ENCODE measurements around the gene SFXN3. TPM values are rescaled to one million over a fixed set of nuclear protein-coding genes. Genes with fewer than 3 reads are reported as not detected.

Gene SFXN3
- total RNA-seq, 1 experiment from 2014 or later, result 8.5 TPM

GRCh38 chr10:101070098-101070497 is 39.1 kb downstream of the SFXN3 start:
- H3K79me2 ChIP-seq (ENCODE audit: low read length), result no peaks in the 10 kb centered on the region
- peak overlapping the region; percentile 58 for H3K4me2 ChIP-seq (ENCODE audit: low read depth, low read length, poor library complexity, severe bottlenecking)
- H3K9me2 ChIP-seq (replicated peaks; ENCODE audit: insufficient read depth, low read length), result no peaks in the 10 kb centered on the region
- peak overlapping the region; percentile 24; the same call in 1 of the 2 replicates for H3K4me3 ChIP-seq (ENCODE audit: low read length)
- no peak overlapping the region for H2AFZ ChIP-seq (ENCODE audit: low read length)
- peaks cover 84% of the 10 kb centered on the region for H3K4me1 ChIP-seq (ENCODE audit: low read length)
- H3K27me3 ChIP-seq (ENCODE audit: low read length), result no peaks in the 10 kb centered on the region
- H3K9ac ChIP-seq (ENCODE audit: low read length), result peak overlapping the region; percentile 58
- H3K27ac ChIP-seq (ENCODE audit: low read length), result peak overlapping the region; percentile 98
- no peaks in the 10 kb centered on the region for H3K36me3 ChIP-seq (ENCODE audit: insufficient read depth, low read length)
- H4K20me1 ChIP-seq (ENCODE audit: insufficient read depth, low read depth, low read length), result no peaks in the 10 kb centered on the region
- H3K9me3 ChIP-seq (ENCODE audit: low read length), result no peaks in the 10 kb centered on the region
- peak; percentile 74 for DNase-seq

GRCh38 chr10:101071267-101071884 is 40.3 kb downstream of the SFXN3 start:
- no peaks in the 10 kb centered on the region for H3K79me2 ChIP-seq (ENCODE audit: low read length)
- H3K36me3 ChIP-seq (ENCODE audit: insufficient read depth, low read length), result no peaks in the 10 kb centered on the region
- no peaks in the 10 kb centered on the region for H4K20me1 ChIP-seq (ENCODE audit: insufficient read depth, low read depth, low read length)
- H3K4me1 ChIP-seq (ENCODE audit: low read length), result peaks cover 83% of the 10 kb centered on the region
- no peaks in the 10 kb centered on the region for H3K27me3 ChIP-seq (ENCODE audit: low read length)
- H3K9me2 ChIP-seq (replicated peaks; ENCODE audit: insufficient read depth, low read length), result no peaks in the 10 kb centered on the region
- peak overlapping the region; percentile 51 for H3K4me3 ChIP-seq (ENCODE audit: low read length)
- peak; percentile 98 for DNase-seq
- peak overlapping the region; percentile 98 for H3K27ac ChIP-seq (ENCODE audit: low read length)
- H2AFZ ChIP-seq (ENCODE audit: low read length), result no peak overlapping the region
- no peaks in the 10 kb centered on the region for H3K9me3 ChIP-seq (ENCODE audit: low read length)
- peak overlapping the region; percentile 69 for H3K4me2 ChIP-seq (ENCODE audit: low read depth, low read length, poor library complexity, severe bottlenecking)
- peak overlapping the region; percentile 74 for H3K9ac ChIP-seq (ENCODE audit: low read length)

- peak; percentile 86 for DNase-seq
- H3K9me2 ChIP-seq (replicated peaks; ENCODE audit: insufficient read depth, low read length), result no peaks in the 10 kb centered on the region
- peak overlapping the region; percentile 69 for H3K4me2 ChIP-seq (ENCODE audit: low read depth, low read length, poor library complexity, severe bottlenecking)
- peak overlapping the region; percentile 74 for H3K9ac ChIP-seq (ENCODE audit: low read length)
- no peaks in the 10 kb centered on the region for H4K20me1 ChIP-seq (ENCODE audit: insufficient read depth, low read depth, low read length)
- H3K27me3 ChIP-seq (ENCODE audit: low read length), result no peaks in the 10 kb centered on the region
- H3K4me1 ChIP-seq (ENCODE audit: low read length), result peaks cover 83% of the 10 kb centered on the region
- peak overlapping the region; percentile 51 for H3K4me3 ChIP-seq (ENCODE audit: low read length)
- H3K27ac ChIP-seq (ENCODE audit: low read length), result peak overlapping the region; percentile 98
- H3K79me2 ChIP-seq (ENCODE audit: low read length), result no peaks in the 10 kb centered on the region
- H3K36me3 ChIP-seq (ENCODE audit: insufficient read depth, low read length), result no peaks in the 10 kb centered on the region
- 0 out of 2 replicates have a peak overlapping the region, but pooled peaks have one; percentile 9 for H2AFZ ChIP-seq (ENCODE audit: low read length)
- no peaks in the 10 kb centered on the region for H3K9me3 ChIP-seq (ENCODE audit: low read length)
Observed at GRCh38 chr10:101071885-101072433, 40.9 kb downstream of the SFXN3 start.

GRCh38 chr10:101072923-101073322 is 41.9 kb downstream of the SFXN3 start:
- Histone ChIP-seq H3K4me1 (ENCODE audit: low read length) (peaks cover 75% of the 10 kb centered on the region), H3K27me3 (ENCODE audit: low read length) (no peaks in the 10 kb centered on the region)

GRCh38 chr10:101073631-101074030 is 42.6 kb downstream of the SFXN3 start:
- Histone ChIP-seq H3K9ac (ENCODE audit: low read length) (no peak overlapping the region), H3K27ac (ENCODE audit: low read length) (peak overlapping the region; percentile 98; the same call in 1 of the 2 replicates), H3K27me3 (ENCODE audit: low read length) (no peaks in the 10 kb centered on the region), H2AFZ (ENCODE audit: low read length) (no peak overlapping the region), H4K20me1 (ENCODE audit: insufficient read depth, low read depth, low read length) (no peaks in the 10 kb centered on the region), H3K9me3 (ENCODE audit: low read length) (no peaks in the 10 kb centered on the region), H3K36me3 (ENCODE audit: insufficient read depth, low read length) (no peaks in the 10 kb centered on the region), H3K79me2 (ENCODE audit: low read length) (no peaks in the 10 kb centered on the region), H3K4me1 (ENCODE audit: low read length) (peaks cover 69% of the 10 kb centered on the region), H3K4me2 (ENCODE audit: low read depth, low read length, poor library complexity, severe bottlenecking) (no peak overlapping the region), H3K9me2 (replicated peaks; ENCODE audit: insufficient read depth, low read length) (no peaks in the 10 kb centered on the region), H3K4me3 (ENCODE audit: low read length) (no peak overlapping the region)
- DNase-seq, result no peak

More at GRCh38 chr10:101072923-101073322, 41.9 kb downstream of the SFXN3 start:
- Histone ChIP-seq H3K4me3 (ENCODE audit: low read length) (peak overlapping the region; percentile 51), H3K9ac (ENCODE audit: low read length) (peak overlapping the region; percentile 74), H3K79me2 (ENCODE audit: low read length) (no peaks in the 10 kb centered on the region), H3K27ac (ENCODE audit: low read length) (peak overlapping the region; percentile 98), H3K4me2 (ENCODE audit: low read depth, low read length, poor library complexity, severe bottlenecking) (peak overlapping the region; percentile 69), H2AFZ (ENCODE audit: low read length) (peak overlapping the region; percentile 8; the same call in 1 of the 2 replicates), H3K9me2 (replicated peaks; ENCODE audit: insufficient read depth, low read length) (no peaks in the 10 kb centered on the region), H4K20me1 (ENCODE audit: insufficient read depth, low read depth, low read length) (no peaks in the 10 kb centered on the region), H3K9me3 (ENCODE audit: low read length) (no peaks in the 10 kb centered on the region), H3K36me3 (ENCODE audit: insufficient read depth, low read length) (no peaks in the 10 kb centered on the region)
- no peak for DNase-seq

GRCh38 chr10:101075775-101076174 is 44.7 kb downstream of the SFXN3 start:
- Histone ChIP-seq H3K79me2 (ENCODE audit: low read length) (no peaks in the 10 kb centered on the region), H3K9me3 (ENCODE audit: low read length) (no peaks in the 10 kb centered on the region), H4K20me1 (ENCODE audit: insufficient read depth, low read depth, low read length) (no peaks in the 10 kb centered on the region), H3K27ac (ENCODE audit: low read length) (no peak overlapping the region), H3K27me3 (ENCODE audit: low read length) (no peaks in the 10 kb centered on the region), H3K36me3 (ENCODE audit: insufficient read depth, low read length) (no peaks in the 10 kb centered on the region), H3K4me2 (ENCODE audit: low read depth, low read length, poor library complexity, severe bottlenecking) (peak overlapping the region; percentile 51), H3K4me3 (ENCODE audit: low read length) (no peak overlapping the region), H3K4me1 (ENCODE audit: low read length) (peaks cover 48% of the 10 kb centered on the region), H2AFZ (ENCODE audit: low read length) (no peak overlapping the region; the same call in 1 of the 2 replicates), H3K9me2 (replicated peaks; ENCODE audit: insufficient read depth, low read length) (no peaks in the 10 kb centered on the region), H3K9ac (ENCODE audit: low read length) (peak overlapping the region; percentile 18)
- peak; percentile 63 for DNase-seq

GRCh38 chr10:101076630-101077029 is 45.6 kb downstream of the SFXN3 start:
- no peaks in the 10 kb centered on the region for H3K27me3 ChIP-seq (ENCODE audit: low read length)
- no peak for DNase-seq
- no peak overlapping the region for H3K9ac ChIP-seq (ENCODE audit: low read length)
- H3K9me3 ChIP-seq (ENCODE audit: low read length), result no peaks in the 10 kb centered on the region
- H3K4me2 ChIP-seq (ENCODE audit: low read depth, low read length, poor library complexity, severe bottlenecking), result no peak overlapping the region
- no peak overlapping the region for H3K27ac ChIP-seq (ENCODE audit: low read length)
- H3K4me1 ChIP-seq (ENCODE audit: low read length), result peaks cover 40% of the 10 kb centered on the region
- H3K4me3 ChIP-seq (ENCODE audit: low read length), result no peak overlapping the region
- no peaks in the 10 kb centered on the region for H3K79me2 ChIP-seq (ENCODE audit: low read length)
- H2AFZ ChIP-seq (ENCODE audit: low read length), result no peak overlapping the region
- no peaks in the 10 kb centered on the region for H4K20me1 ChIP-seq (ENCODE audit: insufficient read depth, low read depth, low read length)
- no peaks in the 10 kb centered on the region for H3K9me2 ChIP-seq (replicated peaks; ENCODE audit: insufficient read depth, low read length)
- H3K36me3 ChIP-seq (ENCODE audit: insufficient read depth, low read length), result no peaks in the 10 kb centered on the region

GRCh38 chr10:101079874-101080273 is 48.8 kb downstream of the SFXN3 start:
- Histone ChIP-seq H3K79me2 (ENCODE audit: low read length) (no peaks in the 10 kb centered on the region), H3K27ac (ENCODE audit: low read length) (no peak overlapping the region), H3K36me3 (ENCODE audit: insufficient read depth, low read length) (no peaks in the 10 kb centered on the region), H3K9me3 (ENCODE audit: low read length) (no peaks in the 10 kb centered on the region), H3K4me2 (ENCODE audit: low read depth, low read length, poor library complexity, severe bottlenecking) (no peak overlapping the region), H2AFZ (ENCODE audit: low read length) (no peak overlapping the region), H3K27me3 (ENCODE audit: low read length) (no peaks in the 10 kb centered on the region), H3K9ac (ENCODE audit: low read length) (no peak overlapping the region), H3K9me2 (replicated peaks; ENCODE audit: insufficient read depth, low read length) (no peaks in the 10 kb centered on the region), H4K20me1 (ENCODE audit: insufficient read depth, low read depth, low read length) (no peaks in the 10 kb centered on the region), H3K4me3 (ENCODE audit: low read length) (no peak overlapping the region), H3K4me1 (ENCODE audit: low read length) (peaks cover 13% of the 10 kb centered on the region)
- DNase-seq, result no peak

Data from Karpas-422 (cell line).